ENCODE data around the gene GLOD5. TPM values are rescaled to one million over a fixed set of nuclear protein-coding genes. Genes with fewer than 3 reads are reported as not detected.
"Not testable (repeated sequence)": the region's sequence is repeated elsewhere in the genome, so short reads cannot be mapped to it uniquely, and the experiment has no call there.

GLOD5 gene
- total RNA-seq, 1 donor from 2014 or later: not detected

DNA sequence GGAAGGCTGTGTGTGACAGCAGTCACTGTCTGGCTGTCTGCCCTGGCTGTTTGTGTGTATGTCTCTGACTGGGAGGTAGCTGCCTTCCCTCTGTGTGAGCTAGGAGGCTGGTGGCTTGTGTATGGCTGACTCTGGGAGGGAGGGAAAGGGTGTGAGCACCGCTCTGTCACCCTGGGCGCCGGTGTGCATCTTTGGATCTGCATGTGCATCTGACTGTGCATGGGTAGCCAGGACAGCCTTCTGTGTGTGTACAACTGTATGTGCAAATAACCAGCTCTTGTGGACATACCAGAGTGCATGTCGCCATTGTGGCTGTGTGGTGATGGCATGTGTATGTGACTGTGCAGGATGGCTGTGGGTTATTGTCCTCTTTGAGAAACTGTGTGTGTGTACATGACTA lies 57.3 kb downstream of the GLOD5 start:
- H3K27me3 ChIP-seq: no peaks in the 10 kb centered on the region
- no peak overlapping the region for H3K27ac ChIP-seq
- peaks cover 0 to 23% of the 10 kb centered on the region in 2 donors for H3K36me3 ChIP-seq
- H3K4me3 ChIP-seq: no peak overlapping the region
- no peak for DNase-seq (ENCODE audit: extremely low spot score in 2 of 2)
- no peaks in the 10 kb centered on the region for H3K9me3 ChIP-seq
- intact Hi-C loops (cut with DNase I): no loop called here
- no peak for TF ChIP-seq POLR2AphosphoS5 (IDR thresholded peaks at IDR 0.05; ENCODE audit: insufficient read depth in 1 of 2, low read depth in 1 of 2)
- TF ChIP-seq, protein P1, sequence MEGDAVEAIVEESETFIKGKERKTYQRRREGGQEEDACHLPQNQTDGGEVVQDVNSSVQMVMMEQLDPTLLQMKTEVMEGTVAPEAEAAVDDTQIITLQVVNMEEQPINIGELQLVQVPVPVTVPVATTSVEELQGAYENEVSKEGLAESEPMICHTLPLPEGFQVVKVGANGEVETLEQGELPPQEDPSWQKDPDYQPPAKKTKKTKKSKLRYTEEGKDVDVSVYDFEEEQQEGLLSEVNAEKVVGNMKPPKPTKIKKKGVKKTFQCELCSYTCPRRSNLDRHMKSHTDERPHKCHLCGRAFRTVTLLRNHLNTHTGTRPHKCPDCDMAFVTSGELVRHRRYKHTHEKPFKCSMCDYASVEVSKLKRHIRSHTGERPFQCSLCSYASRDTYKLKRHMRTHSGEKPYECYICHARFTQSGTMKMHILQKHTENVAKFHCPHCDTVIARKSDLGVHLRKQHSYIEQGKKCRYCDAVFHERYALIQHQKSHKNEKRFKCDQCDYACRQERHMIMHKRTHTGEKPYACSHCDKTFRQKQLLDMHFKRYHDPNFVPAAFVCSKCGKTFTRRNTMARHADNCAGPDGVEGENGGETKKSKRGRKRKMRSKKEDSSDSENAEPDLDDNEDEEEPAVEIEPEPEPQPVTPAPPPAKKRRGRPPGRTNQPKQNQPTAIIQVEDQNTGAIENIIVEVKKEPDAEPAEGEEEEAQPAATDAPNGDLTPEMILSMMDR (IDR thresholded peaks at IDR 0.05): no peak
- no peaks in the 10 kb centered on the region for H3K4me1 ChIP-seq

DNA sequence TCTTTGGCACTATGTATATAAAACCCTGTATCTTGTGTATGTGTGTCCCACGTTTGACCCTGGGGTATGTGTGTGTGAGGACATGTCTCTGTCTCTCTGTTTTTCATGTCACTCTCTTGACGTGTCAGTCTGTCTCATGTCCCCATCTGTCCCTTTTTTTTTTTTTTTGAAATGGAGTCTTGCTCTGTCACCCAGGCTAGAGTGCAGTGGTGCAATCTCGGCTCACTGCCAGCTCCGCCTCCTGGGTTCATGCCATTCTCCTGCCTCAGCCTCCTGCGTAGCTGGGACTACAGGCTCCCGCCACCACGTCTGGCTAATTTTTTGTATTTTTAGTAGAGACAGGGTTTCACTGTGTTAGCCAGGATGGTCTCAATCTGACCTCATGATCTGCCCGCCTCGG lies 57.8 kb downstream of the GLOD5 start:
- not testable (repeated sequence) for H3K4me1 ChIP-seq, H3K27me3 ChIP-seq
- peaks cover 0 to 24% of the 10 kb centered on the region in 2 donors for H3K36me3 ChIP-seq

DNA sequence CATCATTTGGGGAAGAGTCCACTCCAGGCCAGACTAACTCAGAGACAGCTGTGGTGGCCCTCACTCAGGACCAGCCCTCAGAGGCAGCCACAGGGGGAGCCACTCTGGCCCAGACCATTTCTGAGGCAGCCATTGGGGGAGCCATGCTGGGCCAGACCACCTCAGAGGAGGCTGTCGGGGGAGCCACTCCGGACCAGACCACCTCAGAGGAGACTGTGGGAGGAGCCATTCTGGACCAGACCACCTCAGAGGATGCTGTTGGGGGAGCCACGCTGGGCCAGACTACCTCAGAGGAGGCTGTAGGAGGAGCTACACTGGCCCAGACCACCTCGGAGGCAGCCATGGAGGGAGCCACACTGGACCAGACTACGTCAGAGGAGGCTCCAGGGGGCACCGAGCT lies 61.5 kb downstream of the GLOD5 start:
- H3K27ac ChIP-seq: no peak overlapping the region
- TF ChIP-seq POLR2A (IDR thresholded peaks at IDR 0.05) (no peak), POLR2AphosphoS5 (IDR thresholded peaks at IDR 0.05; ENCODE audit: insufficient read depth in 1 of 2, low read depth in 1 of 2) (no peak)
- TF ChIP-seq, protein P1 (IDR thresholded peaks at IDR 0.05): no peak
- no peak overlapping the region for H3K4me3 ChIP-seq
- peaks cover 0 to 11% of the 10 kb centered on the region in 2 donors for H3K36me3 ChIP-seq
- DNase-seq (ENCODE audit: extremely low spot score in 2 of 2): no peak
- no peaks in the 10 kb centered on the region for H3K27me3 ChIP-seq
- no peaks in the 10 kb centered on the region for H3K9me3 ChIP-seq
- intact Hi-C loops (cut with DNase I): no loop called here
- H3K4me1 ChIP-seq: no peaks in the 10 kb centered on the region

More for the DNA sequence above, 57.8 kb downstream of the GLOD5 start:
- intact Hi-C loops (cut with DNase I); DNase-seq (ENCODE audit: extremely low spot score in 2 of 2); H3K9me3 ChIP-seq; H3K4me3 ChIP-seq; H3K27ac ChIP-seq: not testable (repeated sequence)

Small RNA genes lying within 50 kb of the gene (small RNA-seq; reads per million reads assigned to genes)
- gene RNU6-1056P (not detected), gene RNU6-29P (not detected)

Other genes starting within 250 kb of the GLOD5 start
- gene EBP, start 239.9 kb upstream of the GLOD5 start, total RNA-seq: 55.2 TPM
- 13.8 TPM for gene TBC1D25, start 222.0 kb upstream of the GLOD5 start, total RNA-seq
- gene RBM3, start 187.3 kb upstream of the GLOD5 start, total RNA-seq: 148 TPM
- gene WDR13, start 164.3 kb upstream of the GLOD5 start, total RNA-seq: 111 TPM
- gene WAS, start 77.9 kb upstream of the GLOD5 start, total RNA-seq: 4.4 TPM
- 2.2 TPM for gene SUV39H1, start 65.0 kb upstream of the GLOD5 start, total RNA-seq
- 1.2 TPM for gene GATA1, start 24.8 kb downstream of the GLOD5 start, total RNA-seq
- gene HDAC6, start 40.3 kb downstream of the GLOD5 start, total RNA-seq: 67.8 TPM
- gene ERAS, start 64.8 kb downstream of the GLOD5 start, total RNA-seq: not detected
- 15.0 TPM for gene PCSK1N, start 73.9 kb downstream of the GLOD5 start, total RNA-seq
- 43.5 TPM for gene TIMM17B, start 136.0 kb downstream of the GLOD5 start, total RNA-seq
- gene PQBP1, start 136.2 kb downstream of the GLOD5 start, total RNA-seq: 67.5 TPM
- gene SLC35A2, start 149.9 kb downstream of the GLOD5 start, total RNA-seq: 7.1 TPM
- 11.5 TPM for gene PIM2, start 157.3 kb downstream of the GLOD5 start, total RNA-seq
- 44.7 TPM for gene OTUD5, start 195.9 kb downstream of the GLOD5 start, total RNA-seq
- gene KCND1, start 210.1 kb downstream of the GLOD5 start, total RNA-seq: 2.0 TPM
- 27.5 TPM for gene GRIPAP1, start 240.5 kb downstream of the GLOD5 start, total RNA-seq

Data from vagina (tissue), 2 donors.